ENCODE results near the gene ATP10A. TPM values are rescaled to one million over a fixed set of nuclear protein-coding genes. Genes with fewer than 3 reads are reported as not detected.
"Not testable (repeated sequence)": the region's sequence is repeated elsewhere in the genome, so short reads cannot be mapped to it uniquely, and the experiment has no call there.

The ATP10A gene
- total RNA-seq, 1 experiment from 2014 or later = 2.5 TPM

DNA sequence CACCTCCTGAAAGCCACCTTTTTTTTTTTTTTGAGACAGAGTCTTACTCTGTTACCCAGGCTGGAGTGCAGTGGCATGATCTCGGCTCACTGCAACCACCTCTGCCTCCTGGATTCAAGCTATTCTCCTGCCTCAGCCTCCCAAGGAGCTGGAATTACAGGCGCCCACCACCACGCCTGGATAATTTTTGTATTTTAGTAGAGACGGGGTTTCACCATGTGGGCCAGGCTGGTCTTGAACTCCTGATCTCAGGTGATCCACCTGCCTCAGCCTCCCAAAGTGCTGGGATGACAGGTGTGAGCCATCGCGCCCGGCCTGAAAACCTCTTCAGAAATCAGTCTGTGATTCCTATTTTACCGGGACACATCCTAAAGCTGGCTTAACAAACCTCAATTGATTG is 91.4 kb downstream of the ATP10A start:
- DNase-seq (ENCODE audit: low read depth) = not testable (repeated sequence)

DNA sequence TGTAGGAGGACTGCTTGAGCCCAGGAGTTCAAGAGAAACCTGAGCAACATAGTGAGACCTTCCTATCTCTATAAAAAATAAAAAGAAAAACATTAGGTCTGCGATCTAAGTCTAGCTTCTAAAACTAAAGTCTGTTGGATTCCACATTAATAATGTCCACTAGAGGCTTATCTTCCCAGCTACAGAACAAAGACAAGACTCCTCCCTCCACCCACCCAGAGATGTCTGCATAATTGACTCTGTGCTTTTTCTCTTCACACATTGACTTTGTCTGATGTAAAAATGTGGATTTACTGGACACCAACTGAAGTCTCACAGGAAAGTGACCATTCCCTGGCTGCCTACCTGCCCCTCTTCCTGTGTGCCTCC is 91.8 kb downstream of the ATP10A start:
- DNase-seq (ENCODE audit: low read depth) = no peak

GRCh38 chr15:25770618-25771337 is 92.3 kb downstream of the ATP10A start:
- no peak for DNase-seq (ENCODE audit: low read depth)

DNA sequence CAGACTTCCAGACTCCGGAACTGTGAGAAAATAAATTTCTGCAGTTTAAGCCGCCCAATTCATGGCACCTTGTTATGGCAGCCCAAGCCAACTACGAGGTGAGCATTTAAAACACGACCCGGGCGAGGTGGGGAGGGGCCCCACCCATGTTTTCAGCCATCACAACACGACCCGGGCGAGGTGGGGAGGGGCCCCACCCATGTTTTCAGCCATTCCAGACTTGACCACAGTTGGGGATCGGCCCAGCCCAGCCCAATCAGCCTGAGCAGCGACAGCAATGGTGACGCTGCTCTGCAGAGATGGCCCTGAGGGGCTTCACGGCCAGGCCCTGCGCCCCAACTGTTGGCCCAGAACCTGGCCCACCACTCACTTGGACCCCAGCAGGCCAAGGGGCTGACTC is 93.1 kb downstream of the ATP10A start:
- DNase-seq (ENCODE audit: low read depth) = no peak

- DNase-seq (ENCODE audit: low read depth) = no peak
Measured at GRCh38 chr15:25768271-25768670, 94.9 kb downstream of the ATP10A start.

DNA sequence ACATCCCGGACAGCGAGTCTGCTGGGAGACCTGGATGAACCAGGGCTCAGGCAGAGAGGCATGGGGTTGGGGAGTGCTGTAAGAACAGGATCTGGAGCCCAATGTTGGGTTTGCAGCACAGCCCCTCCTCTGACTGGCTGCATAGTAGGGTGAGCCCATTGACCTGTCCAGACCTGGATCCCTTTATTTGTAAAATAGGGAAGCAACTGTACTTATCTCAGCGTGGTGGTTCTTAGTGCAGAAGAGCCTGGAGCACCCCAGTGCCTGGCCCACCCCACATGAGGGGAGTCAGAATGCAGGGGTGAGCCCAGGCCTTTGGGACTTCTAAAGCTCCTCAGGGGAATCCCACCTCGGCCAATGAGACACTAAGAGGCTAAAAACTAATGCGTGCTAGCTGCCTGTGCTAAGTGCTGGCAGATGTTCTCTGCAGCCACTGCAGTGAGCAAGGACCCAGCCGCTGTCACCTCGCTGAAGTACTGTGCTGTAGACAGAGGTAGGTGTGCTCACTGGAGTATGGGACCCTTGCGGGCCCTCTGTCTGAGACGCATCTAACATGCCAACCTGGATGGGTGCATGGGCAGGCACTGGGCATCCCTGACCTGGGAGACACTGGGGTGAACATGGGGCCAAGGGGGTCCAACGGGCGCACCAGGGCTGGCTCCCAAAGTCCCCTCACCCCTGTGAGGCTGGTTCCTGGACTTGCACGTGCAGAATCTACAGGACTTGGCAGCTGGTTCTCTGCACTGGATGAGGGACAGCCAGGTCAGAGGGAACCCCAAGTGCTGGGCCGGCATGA is 95.6 kb downstream of the ATP10A start:
- DNase-seq (ENCODE audit: low read depth) = no peak

DNA sequence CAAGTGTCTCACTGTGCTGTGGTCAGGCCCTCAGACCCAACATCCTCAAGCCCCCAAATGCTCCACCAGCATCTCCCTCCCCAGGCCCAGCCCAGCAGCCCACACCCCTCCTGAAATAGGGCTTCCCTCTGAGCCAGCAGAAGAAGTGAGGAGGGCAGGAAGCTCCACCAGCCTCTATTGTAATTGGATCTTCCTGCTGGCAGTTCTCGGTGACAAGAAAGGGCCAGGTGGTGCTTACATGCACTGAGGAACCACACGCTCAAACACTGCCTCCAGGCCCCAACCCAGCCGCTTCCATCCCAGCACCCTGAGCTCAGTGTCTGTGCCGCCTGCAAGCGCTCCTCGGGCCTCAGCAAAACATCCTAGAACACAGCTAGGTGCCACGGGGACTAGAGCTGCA is 96.7 kb downstream of the ATP10A start:
- no peak for DNase-seq (ENCODE audit: low read depth)

- no peak for DNase-seq (ENCODE audit: low read depth)
Measured at GRCh38 chr15:25764980-25765735, 98.0 kb downstream of the ATP10A start.

- DNase-seq (ENCODE audit: low read depth) = no peak
Measured at GRCh38 chr15:25763954-25764353, 99.2 kb downstream of the ATP10A start.

- DNase-seq (ENCODE audit: low read depth) = peak; percentile 35
Measured at GRCh38 chr15:25763331-25763751, 99.8 kb downstream of the ATP10A start.

- peak; percentile 69 for DNase-seq (ENCODE audit: low read depth)
Measured at GRCh38 chr15:25761971-25762662, 101.0 kb downstream of the ATP10A start.

DNA sequence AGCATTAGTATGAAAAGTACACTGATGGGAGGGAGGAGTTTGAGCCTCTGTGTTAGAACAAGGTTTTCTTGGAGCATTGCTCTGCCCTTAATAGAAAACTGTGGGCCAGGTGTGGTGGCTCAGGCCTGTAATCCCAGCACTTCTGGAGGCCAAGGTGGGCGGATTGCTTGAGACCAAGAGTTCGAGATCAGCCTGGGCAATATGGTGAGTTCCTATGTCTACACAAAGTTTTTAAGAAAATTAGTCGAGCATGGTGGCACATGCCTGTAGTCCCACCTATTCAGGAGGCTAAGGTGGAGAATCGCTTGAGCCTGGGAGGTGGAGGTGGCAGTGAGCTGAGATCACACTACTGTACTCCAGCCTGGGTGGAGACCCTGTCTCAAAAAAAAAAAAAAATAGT is 103.7 kb downstream of the ATP10A start:
- no peak for DNase-seq (ENCODE audit: low read depth)

DNA sequence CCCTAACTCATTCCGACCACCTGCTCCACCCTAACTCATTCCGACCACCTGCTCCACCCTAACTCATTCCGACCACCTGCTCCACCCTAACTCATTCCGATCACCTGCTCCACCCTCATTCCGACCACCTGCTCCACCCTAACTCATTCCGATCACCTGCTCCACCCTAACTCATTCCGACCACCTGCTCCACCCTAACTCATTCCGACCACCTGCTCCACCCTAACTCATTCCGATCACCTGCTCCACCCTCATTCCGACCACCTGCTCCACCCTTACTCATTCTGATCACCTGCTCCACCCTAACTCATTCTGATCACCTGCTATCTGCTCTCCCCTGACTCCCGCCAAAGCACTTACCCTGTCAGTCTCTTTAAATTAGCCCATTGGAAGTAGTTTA is 104.5 kb downstream of the ATP10A start:
- not testable (repeated sequence) for DNase-seq (ENCODE audit: low read depth)

GRCh38 chr15:25743548-25744275 is 119.4 kb downstream of the ATP10A start:
- DNase-seq (ENCODE audit: low read depth) = no peak

DNA sequence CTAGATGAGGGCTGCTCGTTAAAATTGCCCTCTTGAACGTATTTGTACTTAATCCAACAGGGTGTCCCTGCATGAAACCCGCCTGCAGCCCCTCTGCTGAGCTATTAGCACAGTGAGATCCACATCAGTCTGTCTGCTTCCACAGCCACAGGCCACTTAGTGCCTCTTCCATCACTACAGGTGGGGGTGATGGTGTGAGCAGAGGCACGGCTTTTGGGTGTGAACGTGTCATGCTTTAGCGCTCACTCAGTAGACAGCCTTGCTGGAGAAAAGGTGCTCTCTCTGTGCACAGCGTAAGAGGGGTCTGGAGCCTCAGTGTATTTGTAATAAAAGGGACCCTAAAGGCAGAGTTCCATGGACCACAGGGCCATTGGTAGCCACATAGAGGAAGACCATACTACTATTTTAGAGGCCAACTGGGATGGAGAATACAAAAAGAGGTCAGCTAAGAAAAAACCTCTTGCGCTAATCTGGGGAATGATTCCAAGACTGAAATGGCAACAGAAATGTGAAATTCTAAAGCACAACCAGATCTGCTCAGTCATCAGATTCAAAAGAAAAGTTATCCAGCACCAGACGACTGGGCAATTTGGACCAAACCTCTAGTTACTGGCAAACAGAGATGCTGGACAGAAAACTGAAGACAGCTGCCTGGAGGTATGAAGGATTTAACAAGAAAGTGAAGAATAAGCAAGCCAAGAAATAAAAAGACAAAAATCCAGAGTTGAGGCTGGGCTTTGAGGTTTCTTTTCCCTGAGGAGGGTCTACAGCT is 120.2 kb downstream of the ATP10A start:
- no peak for DNase-seq (ENCODE audit: low read depth)

- DNase-seq (ENCODE audit: low read depth) = no peak
Measured at GRCh38 chr15:25742041-25742730, 120.9 kb downstream of the ATP10A start.

DNA sequence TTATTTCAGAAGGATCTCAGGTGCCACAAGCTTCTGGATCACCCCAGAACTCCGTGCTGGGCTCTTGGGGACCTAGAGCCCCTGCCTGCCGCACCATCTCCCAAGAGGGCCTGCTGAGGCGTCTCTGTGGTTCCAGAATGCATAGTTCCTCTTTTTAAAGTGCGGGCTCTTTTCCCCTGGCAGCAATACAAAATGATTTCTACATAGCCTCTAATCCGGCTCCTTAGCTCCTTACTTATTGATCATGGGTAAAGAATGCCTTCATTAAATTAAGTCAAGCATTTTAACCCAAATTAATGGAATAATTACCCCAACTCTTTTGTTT is 121.9 kb downstream of the ATP10A start:
- DNase-seq (ENCODE audit: low read depth) = no peak

- no peak for DNase-seq (ENCODE audit: low read depth)
Measured at GRCh38 chr15:25740383-25741255, 122.5 kb downstream of the ATP10A start.

DNA sequence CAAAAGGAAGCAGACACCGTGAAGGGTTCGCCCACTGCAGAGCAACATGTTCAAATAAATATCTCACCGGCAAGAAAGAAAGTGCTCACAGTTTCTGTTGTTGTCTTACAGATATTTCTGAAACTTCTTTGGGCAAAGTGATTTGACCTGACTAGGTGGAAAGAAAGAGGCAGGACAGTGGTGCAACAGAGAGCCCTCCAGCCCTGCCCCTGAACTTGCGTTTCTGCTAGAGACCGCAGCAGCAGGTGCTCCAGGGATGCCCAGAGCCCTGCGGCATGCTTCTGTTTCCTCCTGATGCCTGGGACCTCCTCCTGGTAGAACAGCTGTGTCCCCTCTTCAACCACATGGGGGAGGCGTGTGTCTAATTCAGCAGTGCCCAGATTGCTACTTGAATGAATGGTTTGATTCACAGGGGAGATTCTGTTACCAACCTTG is 123.4 kb downstream of the ATP10A start:
- DNase-seq (ENCODE audit: low read depth) = no peak
